HL-60 (cell line): ENCODE measurements around the gene RAB3IP.

ENCODE experiments used
- GABPA ChIP-seq: IDR thresholded peaks from 2 replicates; pipeline ENCODE4 v1.6.1; 2012; ENCODE audit warnings: low read depth
- SPI1 ChIP-seq: IDR thresholded peaks from 2 replicates; pipeline ENCODE4 v1.6.1; 2012; ENCODE audit warnings: low read depth, mild to moderate bottlenecking, borderline replicate concordance
- TF ChIP-seq, protein P1 (sequence below): IDR thresholded peaks from one replicate; pipeline ENCODE4 v1.5.1; 2011; ENCODE audit warnings: low read length, control low read depth, inconsistent platforms; ENCODE audit not compliant: insufficient read depth

DNA sequence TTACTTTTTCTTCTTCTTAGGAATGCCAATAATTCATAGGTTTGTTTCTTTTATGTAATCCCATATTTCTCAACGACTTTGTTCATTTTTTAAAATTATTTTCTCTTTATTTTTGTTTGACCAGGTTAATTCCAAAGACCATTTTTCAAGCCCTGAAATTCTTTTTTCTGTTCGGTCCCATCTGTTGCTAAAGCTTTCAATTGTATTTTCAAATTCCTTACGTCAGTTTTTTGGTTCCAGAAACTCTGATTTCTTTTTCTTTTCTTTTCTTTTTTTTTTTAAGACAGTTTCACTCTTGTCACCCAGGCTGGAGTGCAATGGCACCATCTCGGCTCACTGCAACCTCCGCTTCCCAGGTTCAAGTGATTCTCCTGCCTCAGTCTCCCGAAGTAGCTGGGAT is 27.6 kb downstream of the RAB3IP start:
- TF ChIP-seq, protein P1, sequence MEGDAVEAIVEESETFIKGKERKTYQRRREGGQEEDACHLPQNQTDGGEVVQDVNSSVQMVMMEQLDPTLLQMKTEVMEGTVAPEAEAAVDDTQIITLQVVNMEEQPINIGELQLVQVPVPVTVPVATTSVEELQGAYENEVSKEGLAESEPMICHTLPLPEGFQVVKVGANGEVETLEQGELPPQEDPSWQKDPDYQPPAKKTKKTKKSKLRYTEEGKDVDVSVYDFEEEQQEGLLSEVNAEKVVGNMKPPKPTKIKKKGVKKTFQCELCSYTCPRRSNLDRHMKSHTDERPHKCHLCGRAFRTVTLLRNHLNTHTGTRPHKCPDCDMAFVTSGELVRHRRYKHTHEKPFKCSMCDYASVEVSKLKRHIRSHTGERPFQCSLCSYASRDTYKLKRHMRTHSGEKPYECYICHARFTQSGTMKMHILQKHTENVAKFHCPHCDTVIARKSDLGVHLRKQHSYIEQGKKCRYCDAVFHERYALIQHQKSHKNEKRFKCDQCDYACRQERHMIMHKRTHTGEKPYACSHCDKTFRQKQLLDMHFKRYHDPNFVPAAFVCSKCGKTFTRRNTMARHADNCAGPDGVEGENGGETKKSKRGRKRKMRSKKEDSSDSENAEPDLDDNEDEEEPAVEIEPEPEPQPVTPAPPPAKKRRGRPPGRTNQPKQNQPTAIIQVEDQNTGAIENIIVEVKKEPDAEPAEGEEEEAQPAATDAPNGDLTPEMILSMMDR: no peak
- TF ChIP-seq GABPA (no peak), SPI1 (no peak)
